ENCODE data around the gene MSANTD3. TPM values are rescaled to one million over a fixed set of nuclear protein-coding genes. Genes with fewer than 3 reads are reported as not detected.

Gene MSANTD3
- total RNA-seq, 1 experiment from 2014 or later: 30.2 TPM

DNA sequence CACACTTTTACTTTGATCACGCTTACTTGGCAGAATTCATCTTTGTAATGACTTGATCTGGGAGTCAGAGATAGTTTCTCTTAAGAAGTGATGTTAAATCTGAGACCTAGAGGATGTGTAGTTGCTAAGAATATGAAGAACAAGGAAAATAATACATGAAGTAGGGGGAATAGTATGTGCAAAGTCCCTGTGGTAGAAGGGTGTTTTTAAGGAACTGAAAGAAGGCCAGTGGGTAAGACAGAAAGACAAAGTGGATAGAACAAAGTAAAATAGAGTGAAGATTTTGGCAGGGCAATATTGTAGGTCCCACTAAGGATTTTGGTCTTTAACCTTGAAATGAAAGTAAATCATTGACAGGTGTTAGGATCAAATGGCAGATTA, 17.8 kb upstream of the MSANTD3 start:
- Mint-ChIP-seq H3K36me3 (peaks cover 12% of the 10 kb centered on the region), H3K27ac (no peak overlapping the region), H3K4me3 (no peak overlapping the region), H3K4me1 (peaks cover 13% of the 10 kb centered on the region), H3K27me3 (ENCODE audit: low read depth) (peaks cover 13% of the 10 kb centered on the region), H3K9me3 (peaks cover 35% of the 10 kb centered on the region)
- no peak for ATAC-seq
- ChIA-PET POLR2A (no interaction called here), CTCF (no interaction called here)
- TF ChIP-seq ETV6 (CRISPR knock-in tag; IDR thresholded peaks at IDR 0.05): no peak
- no peak for TF ChIP-seq NR1H2 (CRISPR knock-in tag; IDR thresholded peaks at IDR 0.05)
- TF ChIP-seq GTF2I (CRISPR knock-in tag; conservative IDR thresholded peaks at IDR 0.05): no peak
- no peak for TF ChIP-seq SOX15 (CRISPR knock-in tag; IDR thresholded peaks at IDR 0.05)
- TF ChIP-seq KAT7 (CRISPR knock-in tag; IDR thresholded peaks at IDR 0.05; ENCODE audit: borderline replicate concordance): no peak
- TF ChIP-seq, protein P1, sequence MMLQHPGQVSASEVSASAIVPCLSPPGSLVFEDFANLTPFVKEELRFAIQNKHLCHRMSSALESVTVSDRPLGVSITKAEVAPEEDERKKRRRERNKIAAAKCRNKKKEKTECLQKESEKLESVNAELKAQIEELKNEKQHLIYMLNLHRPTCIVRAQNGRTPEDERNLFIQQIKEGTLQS (CRISPR knock-in tag; conservative IDR thresholded peaks at IDR 0.05): no peak
- TF ChIP-seq NFYB (CRISPR knock-in tag; conservative IDR thresholded peaks at IDR 0.05; ENCODE audit: low read depth): no peak
- no peak for TF ChIP-seq SP1 (CRISPR knock-in tag; conservative IDR thresholded peaks at IDR 0.05)
- no peak for TF ChIP-seq MXD4 (CRISPR knock-in tag; IDR thresholded peaks at IDR 0.05; ENCODE audit: borderline replicate concordance)
- TF ChIP-seq, protein P2, sequence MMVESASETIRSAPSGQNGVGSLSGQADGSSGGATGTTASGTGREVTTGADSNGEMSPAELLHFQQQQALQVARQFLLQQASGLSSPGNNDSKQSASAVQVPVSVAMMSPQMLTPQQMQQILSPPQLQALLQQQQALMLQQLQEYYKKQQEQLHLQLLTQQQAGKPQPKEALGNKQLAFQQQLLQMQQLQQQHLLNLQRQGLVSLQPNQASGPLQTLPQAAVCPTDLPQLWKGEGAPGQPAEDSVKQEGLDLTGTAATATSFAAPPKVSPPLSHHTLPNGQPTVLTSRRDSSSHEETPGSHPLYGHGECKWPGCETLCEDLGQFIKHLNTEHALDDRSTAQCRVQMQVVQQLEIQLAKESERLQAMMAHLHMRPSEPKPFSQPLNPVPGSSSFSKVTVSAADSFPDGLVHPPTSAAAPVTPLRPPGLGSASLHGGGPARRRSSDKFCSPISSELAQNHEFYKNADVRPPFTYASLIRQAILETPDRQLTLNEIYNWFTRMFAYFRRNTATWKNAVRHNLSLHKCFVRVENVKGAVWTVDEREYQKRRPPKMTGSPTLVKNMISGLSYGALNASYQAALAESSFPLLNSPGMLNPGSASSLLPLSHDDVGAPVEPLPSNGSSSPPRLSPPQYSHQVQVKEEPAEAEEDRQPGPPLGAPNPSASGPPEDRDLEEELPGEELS (CRISPR knock-in tag; IDR thresholded peaks at IDR 0.05): no peak
- no peak for TF ChIP-seq ZNF671 (CRISPR knock-in tag; IDR thresholded peaks at IDR 0.05)
- no peak for TF ChIP-seq ZNF317 (CRISPR knock-in tag; IDR thresholded peaks at IDR 0.05; ENCODE audit: borderline replicate concordance, low read depth)
- TF ChIP-seq TCF7 (CRISPR knock-in tag; IDR thresholded peaks at IDR 0.05; ENCODE audit: low read depth): no peak
- TF ChIP-seq, protein P3, sequence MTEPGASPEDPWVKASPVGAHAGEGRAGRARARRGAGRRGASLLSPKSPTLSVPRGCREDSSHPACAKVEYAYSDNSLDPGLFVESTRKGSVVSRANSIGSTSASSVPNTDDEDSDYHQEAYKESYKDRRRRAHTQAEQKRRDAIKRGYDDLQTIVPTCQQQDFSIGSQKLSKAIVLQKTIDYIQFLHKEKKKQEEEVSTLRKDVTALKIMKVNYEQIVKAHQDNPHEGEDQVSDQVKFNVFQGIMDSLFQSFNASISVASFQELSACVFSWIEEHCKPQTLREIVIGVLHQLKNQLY (CRISPR knock-in tag; IDR thresholded peaks at IDR 0.05): no peak
- no peak for TF ChIP-seq NR3C1 (CRISPR knock-in tag; conservative IDR thresholded peaks at IDR 0.05; ENCODE audit: low read depth)
- no peak for TF ChIP-seq PRRX2 (CRISPR knock-in tag; IDR thresholded peaks at IDR 0.05)
- TF ChIP-seq, protein P4, sequence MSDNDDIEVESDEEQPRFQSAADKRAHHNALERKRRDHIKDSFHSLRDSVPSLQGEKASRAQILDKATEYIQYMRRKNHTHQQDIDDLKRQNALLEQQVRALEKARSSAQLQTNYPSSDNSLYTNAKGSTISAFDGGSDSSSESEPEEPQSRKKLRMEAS (CRISPR knock-in tag; IDR thresholded peaks at IDR 0.05): no peak
- no peak for DNase-seq (ENCODE audit: low spot score)

DNA sequence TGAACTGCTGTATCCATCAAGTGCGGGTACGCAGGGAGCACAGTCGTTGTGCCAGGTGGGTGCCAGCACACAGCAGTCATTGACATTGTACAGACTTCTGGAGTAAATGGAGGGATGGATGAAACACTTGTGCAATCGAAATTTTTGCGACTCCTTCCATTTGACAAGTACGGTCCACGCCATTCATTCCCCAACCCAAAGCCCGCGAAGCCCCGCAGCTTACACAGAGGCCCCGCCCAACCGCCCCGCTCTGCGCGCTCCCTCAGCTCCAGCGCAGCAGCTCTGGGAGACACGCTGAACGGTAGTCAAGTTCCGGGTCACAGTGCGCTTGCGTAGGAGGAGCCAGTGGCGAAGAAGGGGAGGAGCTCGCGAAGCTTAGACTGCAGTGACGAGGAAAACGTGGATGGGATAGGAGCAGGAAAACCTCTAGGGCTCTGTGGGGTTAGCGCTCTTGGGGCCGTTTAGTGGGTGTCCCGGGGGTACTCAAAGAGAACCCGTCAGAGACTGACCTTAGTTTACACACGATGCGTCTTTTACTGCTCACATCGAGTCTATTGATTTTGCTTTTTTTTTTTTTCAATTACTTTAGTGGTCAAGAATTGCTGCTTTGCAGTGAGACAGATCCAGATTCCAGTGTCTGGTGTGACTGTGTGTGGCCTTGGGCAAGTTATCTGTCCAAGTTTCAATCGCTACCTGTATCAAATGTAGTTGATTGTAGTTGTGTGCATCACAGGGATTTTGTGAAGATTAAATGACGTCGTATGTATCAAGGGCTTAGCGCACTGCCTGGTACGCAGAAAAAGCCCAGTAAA, 15.3 kb upstream of the MSANTD3 start:
- ChIA-PET POLR2A (interaction anchor here (0.6 to 1.5 kb wide), 2 partner anchors 12 to 15 kb away, joined by 9 to 10 read pairs; no protein-coding TSS in a partner anchor), CTCF (interaction anchor here (0.9 to 1.0 kb wide), 5 partner anchors 13 to 190 kb away, joined by 3 read pairs; partner anchors contain the start of gene TMEFF1)
- peaks cover 13% of the 10 kb centered on the region for H3K4me1 Mint-ChIP-seq
- peak overlapping the region; percentile 78 for H3K4me3 Mint-ChIP-seq
- H3K9me3 Mint-ChIP-seq: peaks cover 24% of the 10 kb centered on the region
- peak; percentile 90 for DNase-seq (ENCODE audit: low spot score)
- ATAC-seq: peak; percentile 100
- H3K27me3 Mint-ChIP-seq (ENCODE audit: low read depth): peaks cover 13% of the 10 kb centered on the region
- H3K36me3 Mint-ChIP-seq: peaks cover 3% of the 10 kb centered on the region
- H3K27ac Mint-ChIP-seq: peak overlapping the region; percentile 55
- TF ChIP-seq, protein P5, sequence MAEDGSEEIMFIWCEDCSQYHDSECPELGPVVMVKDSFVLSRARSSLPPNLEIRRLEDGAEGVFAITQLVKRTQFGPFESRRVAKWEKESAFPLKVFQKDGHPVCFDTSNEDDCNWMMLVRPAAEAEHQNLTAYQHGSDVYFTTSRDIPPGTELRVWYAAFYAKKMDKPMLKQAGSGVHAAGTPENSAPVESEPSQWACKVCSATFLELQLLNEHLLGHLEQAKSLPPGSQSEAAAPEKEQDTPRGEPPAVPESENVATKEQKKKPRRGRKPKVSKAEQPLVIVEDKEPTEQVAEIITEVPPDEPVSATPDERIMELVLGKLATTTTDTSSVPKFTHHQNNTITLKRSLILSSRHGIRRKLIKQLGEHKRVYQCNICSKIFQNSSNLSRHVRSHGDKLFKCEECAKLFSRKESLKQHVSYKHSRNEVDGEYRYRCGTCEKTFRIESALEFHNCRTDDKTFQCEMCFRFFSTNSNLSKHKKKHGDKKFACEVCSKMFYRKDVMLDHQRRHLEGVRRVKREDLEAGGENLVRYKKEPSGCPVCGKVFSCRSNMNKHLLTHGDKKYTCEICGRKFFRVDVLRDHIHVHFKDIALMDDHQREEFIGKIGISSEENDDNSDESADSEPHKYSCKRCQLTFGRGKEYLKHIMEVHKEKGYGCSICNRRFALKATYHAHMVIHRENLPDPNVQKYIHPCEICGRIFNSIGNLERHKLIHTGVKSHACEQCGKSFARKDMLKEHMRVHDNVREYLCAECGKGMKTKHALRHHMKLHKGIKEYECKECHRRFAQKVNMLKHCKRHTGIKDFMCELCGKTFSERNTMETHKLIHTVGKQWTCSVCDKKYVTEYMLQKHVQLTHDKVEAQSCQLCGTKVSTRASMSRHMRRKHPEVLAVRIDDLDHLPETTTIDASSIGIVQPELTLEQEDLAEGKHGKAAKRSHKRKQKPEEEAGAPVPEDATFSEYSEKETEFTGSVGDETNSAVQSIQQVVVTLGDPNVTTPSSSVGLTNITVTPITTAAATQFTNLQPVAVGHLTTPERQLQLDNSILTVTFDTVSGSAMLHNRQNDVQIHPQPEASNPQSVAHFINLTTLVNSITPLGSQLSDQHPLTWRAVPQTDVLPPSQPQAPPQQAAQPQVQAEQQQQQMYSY (CRISPR knock-in tag; IDR thresholded peaks at IDR 0.05): peak; percentile 96
- 0 out of 2 replicates have a peak, but pooled peaks have one; percentile 34 for TF ChIP-seq ETV6 (CRISPR knock-in tag; IDR thresholded peaks at IDR 0.05)
- TF ChIP-seq, protein P6, sequence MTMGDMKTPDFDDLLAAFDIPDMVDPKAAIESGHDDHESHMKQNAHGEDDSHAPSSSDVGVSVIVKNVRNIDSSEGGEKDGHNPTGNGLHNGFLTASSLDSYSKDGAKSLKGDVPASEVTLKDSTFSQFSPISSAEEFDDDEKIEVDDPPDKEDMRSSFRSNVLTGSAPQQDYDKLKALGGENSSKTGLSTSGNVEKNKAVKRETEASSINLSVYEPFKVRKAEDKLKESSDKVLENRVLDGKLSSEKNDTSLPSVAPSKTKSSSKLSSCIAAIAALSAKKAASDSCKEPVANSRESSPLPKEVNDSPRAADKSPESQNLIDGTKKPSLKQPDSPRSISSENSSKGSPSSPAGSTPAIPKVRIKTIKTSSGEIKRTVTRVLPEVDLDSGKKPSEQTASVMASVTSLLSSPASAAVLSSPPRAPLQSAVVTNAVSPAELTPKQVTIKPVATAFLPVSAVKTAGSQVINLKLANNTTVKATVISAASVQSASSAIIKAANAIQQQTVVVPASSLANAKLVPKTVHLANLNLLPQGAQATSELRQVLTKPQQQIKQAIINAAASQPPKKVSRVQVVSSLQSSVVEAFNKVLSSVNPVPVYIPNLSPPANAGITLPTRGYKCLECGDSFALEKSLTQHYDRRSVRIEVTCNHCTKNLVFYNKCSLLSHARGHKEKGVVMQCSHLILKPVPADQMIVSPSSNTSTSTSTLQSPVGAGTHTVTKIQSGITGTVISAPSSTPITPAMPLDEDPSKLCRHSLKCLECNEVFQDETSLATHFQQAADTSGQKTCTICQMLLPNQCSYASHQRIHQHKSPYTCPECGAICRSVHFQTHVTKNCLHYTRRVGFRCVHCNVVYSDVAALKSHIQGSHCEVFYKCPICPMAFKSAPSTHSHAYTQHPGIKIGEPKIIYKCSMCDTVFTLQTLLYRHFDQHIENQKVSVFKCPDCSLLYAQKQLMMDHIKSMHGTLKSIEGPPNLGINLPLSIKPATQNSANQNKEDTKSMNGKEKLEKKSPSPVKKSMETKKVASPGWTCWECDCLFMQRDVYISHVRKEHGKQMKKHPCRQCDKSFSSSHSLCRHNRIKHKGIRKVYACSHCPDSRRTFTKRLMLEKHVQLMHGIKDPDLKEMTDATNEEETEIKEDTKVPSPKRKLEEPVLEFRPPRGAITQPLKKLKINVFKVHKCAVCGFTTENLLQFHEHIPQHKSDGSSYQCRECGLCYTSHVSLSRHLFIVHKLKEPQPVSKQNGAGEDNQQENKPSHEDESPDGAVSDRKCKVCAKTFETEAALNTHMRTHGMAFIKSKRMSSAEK (CRISPR knock-in tag; IDR thresholded peaks at IDR 0.05; ENCODE audit: borderline replicate concordance): no peak
- TF ChIP-seq, protein P7, sequence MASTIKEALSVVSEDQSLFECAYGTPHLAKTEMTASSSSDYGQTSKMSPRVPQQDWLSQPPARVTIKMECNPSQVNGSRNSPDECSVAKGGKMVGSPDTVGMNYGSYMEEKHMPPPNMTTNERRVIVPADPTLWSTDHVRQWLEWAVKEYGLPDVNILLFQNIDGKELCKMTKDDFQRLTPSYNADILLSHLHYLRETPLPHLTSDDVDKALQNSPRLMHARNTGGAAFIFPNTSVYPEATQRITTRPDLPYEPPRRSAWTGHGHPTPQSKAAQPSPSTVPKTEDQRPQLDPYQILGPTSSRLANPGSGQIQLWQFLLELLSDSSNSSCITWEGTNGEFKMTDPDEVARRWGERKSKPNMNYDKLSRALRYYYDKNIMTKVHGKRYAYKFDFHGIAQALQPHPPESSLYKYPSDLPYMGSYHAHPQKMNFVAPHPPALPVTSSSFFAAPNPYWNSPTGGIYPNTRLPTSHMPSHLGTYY (CRISPR knock-in tag; IDR thresholded peaks at IDR 0.05): no peak
- TF ChIP-seq GABPB1 (CRISPR knock-in tag; IDR thresholded peaks at IDR 0.05): peak; percentile 47; the same call in 1 of the 2 replicates
- TF ChIP-seq ZNF121 (CRISPR knock-in tag; IDR thresholded peaks at IDR 0.05): no peak
